ENCODE measurements around the gene MYRIP.

The MYRIP gene

DNA sequence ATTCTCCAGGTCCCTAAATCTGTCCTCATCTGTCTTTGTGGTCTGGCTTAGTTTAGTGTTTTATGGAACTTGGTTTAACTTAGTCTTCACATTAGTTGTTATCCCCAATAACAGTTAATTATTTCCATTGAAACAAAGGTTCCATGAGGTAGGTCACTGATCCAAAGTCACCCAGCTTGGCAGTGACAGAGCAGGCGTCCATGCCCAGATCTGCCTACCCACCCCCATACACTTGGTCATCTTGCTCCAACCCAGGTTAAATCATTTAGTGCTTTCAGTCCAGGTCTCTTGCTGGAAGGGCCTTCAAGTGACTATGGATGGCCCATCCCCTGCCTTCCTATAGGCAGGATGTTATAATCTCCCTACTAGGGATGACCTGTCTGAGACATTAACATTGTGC is 127.4 kb downstream of the MYRIP start:
- TF ChIP-seq, protein P1, sequence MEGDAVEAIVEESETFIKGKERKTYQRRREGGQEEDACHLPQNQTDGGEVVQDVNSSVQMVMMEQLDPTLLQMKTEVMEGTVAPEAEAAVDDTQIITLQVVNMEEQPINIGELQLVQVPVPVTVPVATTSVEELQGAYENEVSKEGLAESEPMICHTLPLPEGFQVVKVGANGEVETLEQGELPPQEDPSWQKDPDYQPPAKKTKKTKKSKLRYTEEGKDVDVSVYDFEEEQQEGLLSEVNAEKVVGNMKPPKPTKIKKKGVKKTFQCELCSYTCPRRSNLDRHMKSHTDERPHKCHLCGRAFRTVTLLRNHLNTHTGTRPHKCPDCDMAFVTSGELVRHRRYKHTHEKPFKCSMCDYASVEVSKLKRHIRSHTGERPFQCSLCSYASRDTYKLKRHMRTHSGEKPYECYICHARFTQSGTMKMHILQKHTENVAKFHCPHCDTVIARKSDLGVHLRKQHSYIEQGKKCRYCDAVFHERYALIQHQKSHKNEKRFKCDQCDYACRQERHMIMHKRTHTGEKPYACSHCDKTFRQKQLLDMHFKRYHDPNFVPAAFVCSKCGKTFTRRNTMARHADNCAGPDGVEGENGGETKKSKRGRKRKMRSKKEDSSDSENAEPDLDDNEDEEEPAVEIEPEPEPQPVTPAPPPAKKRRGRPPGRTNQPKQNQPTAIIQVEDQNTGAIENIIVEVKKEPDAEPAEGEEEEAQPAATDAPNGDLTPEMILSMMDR (IDR thresholded peaks at IDR 0.05; ENCODE audit: borderline replicate concordance, insufficient read depth, low read depth, low read length), result no peak
- H3K4me3 ChIP-seq (ENCODE audit: low read depth, low read length), result no peak overlapping the region

GRCh38 chr3:39937315-39937714 is 127.9 kb downstream of the MYRIP start:
- TF ChIP-seq, protein P1 (IDR thresholded peaks at IDR 0.05; ENCODE audit: borderline replicate concordance, insufficient read depth, low read depth, low read length), result no peak

DNA sequence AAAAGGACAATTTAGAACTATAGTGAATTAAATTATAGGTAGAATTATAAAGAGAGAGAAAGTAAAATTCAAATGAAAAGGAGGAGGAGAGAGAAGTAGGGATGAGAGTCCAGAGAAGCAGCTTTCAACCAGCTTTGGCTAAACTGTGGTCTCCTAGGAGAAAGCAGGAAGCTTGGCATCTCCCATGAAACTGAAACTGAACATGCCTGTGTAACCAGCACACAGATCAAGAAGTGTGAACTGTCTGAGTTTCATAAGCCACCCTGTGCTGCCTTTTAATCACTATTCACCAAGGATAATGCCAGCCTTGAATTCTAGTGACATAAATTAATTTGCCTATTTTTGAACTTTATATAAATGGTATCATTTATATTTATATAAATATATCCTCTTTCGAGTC is 128.5 kb downstream of the MYRIP start:
- H3K4me3 ChIP-seq (ENCODE audit: low read depth, low read length), result no peak overlapping the region
- TF ChIP-seq, protein P1 (IDR thresholded peaks at IDR 0.05; ENCODE audit: borderline replicate concordance, insufficient read depth, low read depth, low read length), result no peak

More at GRCh38 chr3:39937315-39937714, 127.9 kb downstream of the MYRIP start:
- H3K4me3 ChIP-seq (ENCODE audit: low read depth, low read length), result no peak overlapping the region

GRCh38 chr3:39941931-39942330 is 132.5 kb downstream of the MYRIP start:
- TF ChIP-seq, protein P1 (IDR thresholded peaks at IDR 0.05; ENCODE audit: borderline replicate concordance, insufficient read depth, low read depth, low read length), result no peak
- H3K4me3 ChIP-seq (ENCODE audit: low read depth, low read length), result no peak overlapping the region

DNA sequence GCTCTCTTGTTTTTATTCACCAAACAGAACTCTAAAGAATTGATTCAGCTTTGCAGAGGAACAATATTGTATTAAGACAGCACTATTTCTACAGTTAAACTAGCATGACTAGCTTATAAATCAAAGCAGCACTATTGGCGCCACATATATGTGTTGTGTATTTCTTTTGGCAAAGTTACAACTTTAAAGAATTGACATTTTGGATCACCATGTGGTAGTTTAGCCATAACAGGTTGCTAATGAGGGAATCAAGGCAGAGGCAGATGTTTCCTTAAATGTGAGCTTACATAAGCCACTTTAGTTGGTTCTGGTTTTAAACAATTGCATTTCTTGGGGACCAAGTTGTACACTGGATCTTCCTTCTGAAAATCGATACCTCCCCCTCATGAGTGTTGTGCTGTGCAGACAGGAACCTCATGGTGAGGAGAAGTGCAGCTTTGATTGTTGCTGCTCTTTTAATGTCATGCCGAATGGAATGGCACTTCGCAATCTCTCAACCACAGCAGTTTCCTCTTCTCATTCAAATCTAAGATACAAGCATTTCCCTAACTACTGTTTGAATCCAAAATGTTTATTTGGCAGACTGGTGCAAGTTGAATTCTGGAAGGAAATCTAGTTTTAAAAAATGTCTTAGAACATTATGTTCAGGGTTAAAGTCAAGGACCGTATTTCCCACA is 151.2 kb downstream of the MYRIP start:
- TF ChIP-seq, protein P1 (IDR thresholded peaks at IDR 0.05; ENCODE audit: borderline replicate concordance, insufficient read depth, low read depth, low read length), result no peak
- no peak overlapping the region for H3K4me3 ChIP-seq (ENCODE audit: low read depth, low read length)

DNA sequence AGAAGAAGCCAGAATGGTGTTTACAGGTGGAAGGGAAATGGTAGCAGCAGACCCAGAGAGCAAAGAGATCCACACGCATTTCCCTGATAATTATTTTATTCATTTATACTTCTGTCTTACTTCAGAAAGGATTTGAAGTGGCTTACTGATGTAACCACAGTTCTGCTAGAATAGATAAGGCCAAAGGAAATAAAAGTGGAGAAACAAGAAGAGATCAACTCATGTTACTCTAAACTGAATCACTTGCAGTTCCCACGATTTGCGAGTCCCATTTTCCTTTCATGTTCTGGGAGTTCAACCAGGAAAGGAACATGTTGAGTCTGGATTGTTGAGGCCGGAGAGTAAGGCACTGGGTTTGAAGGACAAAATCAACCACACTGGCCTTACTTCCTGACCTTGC is 151.8 kb downstream of the MYRIP start:
- TF ChIP-seq, protein P1 (IDR thresholded peaks at IDR 0.05; ENCODE audit: borderline replicate concordance, insufficient read depth, low read depth, low read length), result no peak
- no peak overlapping the region for H3K4me3 ChIP-seq (ENCODE audit: low read depth, low read length)

DNA sequence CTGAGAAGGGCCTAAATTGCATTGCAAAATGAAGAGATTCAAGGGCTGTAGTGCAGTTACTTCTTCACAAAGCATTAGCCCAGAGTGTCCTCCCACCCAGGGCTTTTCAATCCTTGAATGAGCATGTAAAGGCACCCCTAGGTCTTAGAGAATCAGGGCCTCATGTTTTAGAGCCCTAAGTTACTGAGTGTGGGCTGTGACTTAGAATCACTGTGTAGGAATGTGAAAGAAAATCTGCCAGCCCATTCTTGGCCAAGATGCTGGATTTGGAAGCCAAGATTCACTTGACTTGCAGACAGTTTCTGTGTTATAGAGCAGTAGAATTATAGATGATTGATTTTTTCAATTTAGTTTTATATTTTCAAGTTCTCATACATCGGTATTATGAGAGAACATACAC is 153.2 kb downstream of the MYRIP start:
- H3K4me3 ChIP-seq (ENCODE audit: low read depth, low read length), result no peak overlapping the region
- TF ChIP-seq, protein P1 (IDR thresholded peaks at IDR 0.05; ENCODE audit: borderline replicate concordance, insufficient read depth, low read depth, low read length), result no peak
